OCI-M2 (cell line): ENCODE data around the gene P2RY14.

Experiments used
- DNase-seq: peaks from one replicate; lab custom pipeline; 2025; ENCODE audit not compliant: unreplicated experiment; lab: John Stamatoyannopoulos, UW

Gene P2RY14

GRCh38 chr3:151301787-151302186 lies 23.4 kb upstream of the P2RY14 start:
- DNase-seq, result no peak

- DNase-seq, result no peak
Observed at GRCh38 chr3:151300539-151300938, 22.2 kb upstream of the P2RY14 start.

GRCh38 chr3:151299006-151299405 lies 20.7 kb upstream of the P2RY14 start:
- DNase-seq, result no peak

GRCh38 chr3:151297429-151297828 lies 19.1 kb upstream of the P2RY14 start:
- no peak for DNase-seq

GRCh38 chr3:151296226-151296625 lies 17.9 kb upstream of the P2RY14 start:
- DNase-seq, result no peak

GRCh38 chr3:151293127-151293526 lies 14.8 kb upstream of the P2RY14 start:
- DNase-seq, result no peak

- DNase-seq, result no peak
Observed at GRCh38 chr3:151290673-151291072, 12.3 kb upstream of the P2RY14 start.

- DNase-seq, result no peak
Observed at GRCh38 chr3:151289445-151289844, 11.1 kb upstream of the P2RY14 start.

- DNase-seq, result no peak
Observed at GRCh38 chr3:151285940-151286339, 7.6 kb upstream of the P2RY14 start.

- no peak for DNase-seq
Observed at GRCh38 chr3:151283907-151284461, 5.6 kb upstream of the P2RY14 start.

GRCh38 chr3:151283387-151283786 lies 5.0 kb upstream of the P2RY14 start:
- DNase-seq, result no peak

- no peak for DNase-seq
Observed at GRCh38 chr3:151282921-151283320, 4.6 kb upstream of the P2RY14 start.

- no peak for DNase-seq
Observed at GRCh38 chr3:151281671-151282324, 3.5 kb upstream of the P2RY14 start.

- no peak for DNase-seq
Observed at GRCh38 chr3:151276687-151277042, 1.7 kb downstream of the P2RY14 start.

- no peak for DNase-seq
Observed at GRCh38 chr3:151276038-151276686, 2.2 kb downstream of the P2RY14 start.

GRCh38 chr3:151275091-151275490 lies 3.3 kb downstream of the P2RY14 start:
- no peak for DNase-seq

GRCh38 chr3:151269631-151270030 lies 8.7 kb downstream of the P2RY14 start:
- DNase-seq, result no peak

GRCh38 chr3:151268267-151269235 lies 9.8 kb downstream of the P2RY14 start:
- no peak for DNase-seq

- DNase-seq, result no peak
Observed at GRCh38 chr3:151267066-151267465, 11.3 kb downstream of the P2RY14 start.

- no peak for DNase-seq
Observed at GRCh38 chr3:151265866-151266265, 12.5 kb downstream of the P2RY14 start.

GRCh38 chr3:151265166-151265565 lies 13.2 kb downstream of the P2RY14 start:
- DNase-seq, result no peak

- DNase-seq, result no peak
Observed at GRCh38 chr3:151264605-151265004, 13.7 kb downstream of the P2RY14 start.
